GM12878 (cell line): ENCODE measurements around the gene DCLK2. TPM values are rescaled to one million over a fixed set of nuclear protein-coding genes. Genes with fewer than 3 reads are reported as not detected.

ENCODE experiments used
- ATAC-seq: fragments of 200-7000 bp; cut with Tn5 transposase; 3 replicates; pipeline ENCODE4 v1.9.1; 2020; ENCODE audit warnings: mild to moderate bottlenecking, moderate library complexity
- BruUV-seq: library from RNA; stranded (reverse); fragments of 400-500 nt; replicated peaks from 2 replicates; lab custom pipeline; 2021; lab: Mats Ljungman, UMichigan
- CTCF ChIA-PET: fragments of 300-600 bp; sonication (Branson Sonifier 250); formaldehyde crosslinking; extraction: SDS; loops from one replicate; lab custom pipeline; 2021; ENCODE audit warnings: inconsistent platforms; lab: Yijun Ruan, JAX
- POLR2A ChIA-PET: fragments of 350-600 bp; formaldehyde crosslinking; extraction: SDS; loops from one replicate; lab custom pipeline; 2021; ENCODE audit warnings: inconsistent platforms; lab: Charles Lee
- RAD21 ChIA-PET: fragments of 300-600 bp; sonication (Branson Sonifier 250); formaldehyde crosslinking; loops from one replicate; lab custom pipeline; 2023; ENCODE audit warnings: antibody characterized with exemption; ENCODE audit not compliant: unreplicated experiment; lab: Charles Lee
- SMC1A ChIA-PET: fragments of 300-600 bp; sonication (Branson Sonifier 250); formaldehyde crosslinking; loops from one replicate; lab custom pipeline; 2023; ENCODE audit not compliant: unreplicated experiment, uncharacterized antibody; lab: Charles Lee
- DNase-seq: peaks from one replicate; pipeline ENCODE4 v3.0.0-alpha.2; 2011; ENCODE audit warnings: low read depth, low spot score
- FAIRE-seq: peaks from 3 replicates; lab custom pipeline; 2011; peaks lifted over from hg19 to GRCh38; lab: Jason Lieb, UNC
- H2AFZ ChIP-seq: 2 replicates; pipeline ENCODE4 v1.6.0; 2011; ENCODE audit warnings: low read depth, low read length, control low read depth; ENCODE audit not compliant: control insufficient read depth
- H3K27ac ChIP-seq: 2 replicates; pipeline ENCODE4 v1.5.1; 2011; ENCODE audit warnings: control low read depth; ENCODE audit not compliant: control insufficient read depth, insufficient read depth
- H3K27me3 ChIP-seq, 2 experiments: replicated peaks in 1 of 2; 2 replicates each; pipeline versions ENCODE4 v1.6.0 to v1.6.1; 2011; ENCODE audit warnings: low read length in 1 of 2; ENCODE audit not compliant: control insufficient read depth in 2 of 2, insufficient read depth in 2 of 2
- H3K36me3 ChIP-seq, 2 experiments: 2 replicates each; pipeline ENCODE4 v1.5.1; 2011; ENCODE audit warnings: low read length in 1 of 2; ENCODE audit not compliant: control insufficient read depth in 2 of 2, insufficient read depth in 2 of 2
- H3K4me1 ChIP-seq: 2 replicates; pipeline ENCODE4 v1.6.1; 2011; ENCODE audit warnings: mild to moderate bottlenecking, low read length, moderate library complexity, mixed read lengths; ENCODE audit not compliant: control insufficient read depth, insufficient read depth
- H3K4me2 ChIP-seq: 2 replicates; pipeline ENCODE4 v1.6.0; 2011; ENCODE audit warnings: control low read depth; ENCODE audit not compliant: control insufficient read depth, insufficient read depth
- H3K4me3 ChIP-seq: fragments of 200-600 bp; sonication (generic); 2 replicates; pipeline ENCODE4 v1.5.1; 2016
- H3K79me2 ChIP-seq: 2 replicates; pipeline ENCODE4 v1.6.0; 2011; ENCODE audit warnings: low read length; ENCODE audit not compliant: control insufficient read depth, insufficient read depth
- H3K9ac ChIP-seq: 2 replicates; pipeline ENCODE4 v1.8.0; 2011; ENCODE audit warnings: low read length, control low read depth, mixed read lengths; ENCODE audit not compliant: control insufficient read depth, insufficient read depth
- H3K9me3 ChIP-seq: replicated peaks from 3 replicates; pipeline ENCODE4 v1.5.1; 2011; ENCODE audit warnings: mild to moderate bottlenecking, low read length; ENCODE audit not compliant: control insufficient read depth, insufficient read depth
- H4K20me1 ChIP-seq: 2 replicates; pipeline ENCODE4 v1.6.0; 2011; ENCODE audit not compliant: control insufficient read depth, insufficient read depth
- BHLHE40 ChIP-seq, 2 experiments: fragments of 450-650 bp in 1 of 2; IDR thresholded peaks; 2 replicates each; pipeline ENCODE4 v1.6.1; 2011 to 2017; ENCODE audit warnings: low read depth in 2 of 2, borderline replicate concordance in 1 of 2, improper control_type of control experiment in 1 of 2, low read length in 1 of 2, mild to moderate bottlenecking in 1 of 2
- FOXM1 ChIP-seq: IDR thresholded peaks from 2 replicates; pipeline ENCODE4 v1.6.1; 2012; ENCODE audit warnings: low read depth, mild to moderate bottlenecking, inconsistent platforms, low read length, moderate library complexity
- KAT2A ChIP-seq: conservative IDR thresholded peaks from 2 replicates; pipeline ENCODE4 v1.6.1; 2011; ENCODE audit warnings: low read depth, low read length; ENCODE audit not compliant: control insufficient read depth
- WGBS: methylation state at CpG from one replicate; pipeline ENCODE4 v1.1.6; 2016; ENCODE audit warnings: low lambda C conversion rate; ENCODE audit not compliant: insufficient replicate concordance, insufficient coverage; ENCODE audit errors: missing lambda C conversion rate; 5-methylcytosine and 5-hydroxymethylcytosine counted together
- in situ Hi-C: fragments of 300-500 bp; cut with MboI; formaldehyde crosslinking; loops from 9 replicates; pipeline ENCODE4 v1.14.3; 2018; ENCODE audit warnings: mixed read lengths
- intact Hi-C: fragments of 100-400 bp; cut with micrococcal nuclease; formaldehyde crosslinking; loops from one replicate; pipeline ENCODE4 v1.14.2; 2022; ENCODE audit not compliant: unreplicated experiment
- polyA plus RNA-seq, 11 experiments: library from polyadenylated mRNA; depleted of rRNA in 4 of 11; unstranded in 6 of 11; stranded (reverse) in 5 of 11; fragments of >200 nt; fragmentation: Nextera tagmentation in 4 of 11; fragmentation: Illumina TruSeq in 1 of 11; extraction: Ambion mirVana in 4 of 11; extraction: Trizol in 1 of 11; gene quantifications; 1 replicate in 1 of 11; 2 replicates in 10 of 11; pipeline versions ENCODE4 v1.2.1 to v1.2.3, GENCODE V29; 2011 to 2016; ENCODE audit warnings: inconsistent platforms in 2 of 11, missing spikeins in 2 of 11, low read depth in 1 of 11
- total RNA-seq, 4 experiments: library from RNA; depleted of rRNA in 3 of 4; stranded (reverse); fragments of >200 nt in 3 of 4; fragmentation: Illumina TruSeq in 1 of 4; extraction: Trizol in 1 of 4; gene quantifications; 2 replicates each; pipeline versions ENCODE4 v1.2.1 to v1.2.3, GENCODE V29; 2013 to 2021
- TF ChIP-seq, protein P1 (sequence below): fragments of 450-650 bp; formaldehyde crosslinking; IDR thresholded peaks from 2 replicates; pipeline ENCODE4 v1.4.0; 2022; ENCODE audit warnings: mild to moderate bottlenecking, moderate library complexity
- TF ChIP-seq, protein P2 (sequence below): IDR thresholded peaks from 2 replicates; pipeline ENCODE4 v1.6.1; 2011; ENCODE audit warnings: borderline replicate concordance, low read depth, mild to moderate bottlenecking, moderate library complexity, mixed read lengths, low read length; ENCODE audit not compliant: insufficient read depth; ENCODE audit errors: extremely low read length
- TF ChIP-seq, protein P3 (sequence below): fragments of 450-650 bp; IDR thresholded peaks from 2 replicates; pipeline ENCODE4 v1.6.1; 2017; ENCODE audit warnings: mild to moderate bottlenecking, low read depth, inconsistent platforms; ENCODE audit not compliant: poor library complexity, severe bottlenecking

DCLK2 gene
- total and polyA plus RNA-seq, 10 of the 15 experiments (the other 5 are each of a cell fraction or from before 2014, with no cell fraction given): not detected

DNA sequence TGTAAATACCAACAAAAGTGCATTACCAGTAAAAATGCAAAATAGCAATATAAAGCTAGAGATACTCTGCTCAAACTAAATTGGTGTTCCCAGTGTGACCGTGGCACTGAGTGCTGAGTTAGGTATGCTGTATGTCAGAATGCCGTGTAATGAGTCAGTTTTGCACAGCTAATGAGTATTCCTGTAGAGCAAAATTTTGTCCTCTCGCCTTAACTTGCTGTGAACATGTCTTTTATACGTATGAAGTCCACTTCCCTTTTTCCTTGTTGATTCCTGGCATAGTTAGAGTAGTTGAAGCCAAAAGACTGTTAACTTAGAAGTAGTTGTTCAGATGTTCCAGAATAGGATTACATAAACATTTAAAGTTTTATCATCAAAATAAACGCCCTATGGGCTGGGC lies 11.5 kb downstream of the DCLK2 start:
- Histone ChIP-seq H3K36me3 (no peaks in the 10 kb centered on the region), H4K20me1 (no peaks in the 10 kb centered on the region), H3K27me3 (no peaks in the 10 kb centered on the region), H2AFZ (no peak overlapping the region), H3K79me2 (no peaks in the 10 kb centered on the region), H3K9me3 (no peaks in the 10 kb centered on the region; the same call in 2 of the 3 replicates), H3K27ac (no peak overlapping the region), H3K9ac (no peak overlapping the region), H3K4me2 (no peak overlapping the region), H3K4me1 (no peaks in the 10 kb centered on the region), H3K4me3 (no peak overlapping the region)
- ChIA-PET CTCF (no interaction called here), SMC1A (no interaction called here), RAD21 (no interaction called here), POLR2A (no interaction called here)
- DNase-seq (no peak), ATAC-seq (no peak), FAIRE-seq (no peak)
- no TSS peak for BruUV-seq
- TF ChIP-seq FOXM1 (no peak), BHLHE40 (IDR thresholded peaks at IDR 0.05; ENCODE audit: borderline replicate concordance in 1 of 2, low read depth in 2 of 2, low read length in 1 of 2) (no peak), KAT2A (no peak)
- TF ChIP-seq, protein P1, sequence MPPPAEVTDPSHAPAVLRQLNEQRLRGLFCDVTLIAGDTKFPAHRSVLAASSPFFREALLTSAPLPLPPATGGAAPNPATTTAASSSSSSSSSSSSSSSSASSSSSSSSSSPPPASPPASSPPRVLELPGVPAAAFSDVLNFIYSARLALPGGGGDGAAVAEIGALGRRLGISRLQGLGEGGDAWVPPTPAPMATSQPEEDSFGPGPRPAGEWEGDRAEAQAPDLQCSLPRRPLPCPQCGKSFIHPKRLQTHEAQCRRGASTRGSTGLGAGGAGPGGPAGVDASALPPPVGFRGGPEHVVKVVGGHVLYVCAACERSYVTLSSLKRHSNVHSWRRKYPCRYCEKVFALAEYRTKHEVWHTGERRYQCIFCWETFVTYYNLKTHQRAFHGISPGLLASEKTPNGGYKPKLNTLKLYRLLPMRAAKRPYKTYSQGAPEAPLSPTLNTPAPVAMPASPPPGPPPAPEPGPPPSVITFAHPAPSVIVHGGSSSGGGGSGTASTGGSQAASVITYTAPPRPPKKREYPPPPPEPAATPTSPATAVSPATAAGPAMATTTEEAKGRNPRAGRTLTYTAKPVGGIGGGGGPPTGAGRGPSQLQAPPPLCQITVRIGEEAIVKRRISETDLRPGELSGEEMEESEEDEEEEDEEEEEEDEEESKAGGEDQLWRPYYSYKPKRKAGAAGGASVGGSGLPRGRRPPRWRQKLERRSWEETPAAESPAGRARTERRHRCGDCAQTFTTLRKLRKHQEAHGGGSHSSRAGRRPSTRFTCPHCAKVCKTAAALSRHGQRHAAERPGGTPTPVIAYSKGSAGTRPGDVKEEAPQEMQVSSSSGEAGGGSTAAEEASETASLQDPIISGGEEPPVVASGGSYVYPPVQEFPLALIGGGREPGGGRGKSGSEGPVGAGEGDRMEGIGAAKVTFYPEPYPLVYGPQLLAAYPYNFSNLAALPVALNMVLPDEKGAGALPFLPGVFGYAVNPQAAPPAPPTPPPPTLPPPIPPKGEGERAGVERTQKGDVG (CRISPR knock-in tag): no peak
- TF ChIP-seq, protein P2, sequence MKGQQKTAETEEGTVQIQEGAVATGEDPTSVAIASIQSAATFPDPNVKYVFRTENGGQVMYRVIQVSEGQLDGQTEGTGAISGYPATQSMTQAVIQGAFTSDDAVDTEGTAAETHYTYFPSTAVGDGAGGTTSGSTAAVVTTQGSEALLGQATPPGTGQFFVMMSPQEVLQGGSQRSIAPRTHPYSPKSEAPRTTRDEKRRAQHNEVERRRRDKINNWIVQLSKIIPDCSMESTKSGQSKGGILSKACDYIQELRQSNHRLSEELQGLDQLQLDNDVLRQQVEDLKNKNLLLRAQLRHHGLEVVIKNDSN: no peak
- TF ChIP-seq, protein P3, sequence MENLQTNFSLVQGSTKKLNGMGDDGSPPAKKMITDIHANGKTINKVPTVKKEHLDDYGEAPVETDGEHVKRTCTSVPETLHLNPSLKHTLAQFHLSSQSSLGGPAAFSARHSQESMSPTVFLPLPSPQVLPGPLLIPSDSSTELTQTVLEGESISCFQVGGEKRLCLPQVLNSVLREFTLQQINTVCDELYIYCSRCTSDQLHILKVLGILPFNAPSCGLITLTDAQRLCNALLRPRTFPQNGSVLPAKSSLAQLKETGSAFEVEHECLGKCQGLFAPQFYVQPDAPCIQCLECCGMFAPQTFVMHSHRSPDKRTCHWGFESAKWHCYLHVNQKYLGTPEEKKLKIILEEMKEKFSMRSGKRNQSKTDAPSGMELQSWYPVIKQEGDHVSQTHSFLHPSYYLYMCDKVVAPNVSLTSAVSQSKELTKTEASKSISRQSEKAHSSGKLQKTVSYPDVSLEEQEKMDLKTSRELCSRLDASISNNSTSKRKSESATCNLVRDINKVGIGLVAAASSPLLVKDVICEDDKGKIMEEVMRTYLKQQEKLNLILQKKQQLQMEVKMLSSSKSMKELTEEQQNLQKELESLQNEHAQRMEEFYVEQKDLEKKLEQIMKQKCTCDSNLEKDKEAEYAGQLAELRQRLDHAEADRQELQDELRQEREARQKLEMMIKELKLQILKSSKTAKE: no peak
- intact Hi-C loops: no loop called here
- in situ Hi-C loops: no loop called here
- 5% methylated on average over 5 of the region's 5 CpGs for WGBS
